HG03139 (cell line): ENCODE results near the gene ENTHD1.
"Not testable (repeated sequence)": the region's sequence is repeated elsewhere in the genome, so short reads cannot be mapped to it uniquely, and the experiment has no call there.

Experiments used
- ATAC-seq: cut with Tn5 transposase; IDR thresholded peaks from one replicate; pipeline ENCODE4 v1.9.1; 2021; ENCODE audit not compliant: unreplicated experiment

Gene ENTHD1

DNA sequence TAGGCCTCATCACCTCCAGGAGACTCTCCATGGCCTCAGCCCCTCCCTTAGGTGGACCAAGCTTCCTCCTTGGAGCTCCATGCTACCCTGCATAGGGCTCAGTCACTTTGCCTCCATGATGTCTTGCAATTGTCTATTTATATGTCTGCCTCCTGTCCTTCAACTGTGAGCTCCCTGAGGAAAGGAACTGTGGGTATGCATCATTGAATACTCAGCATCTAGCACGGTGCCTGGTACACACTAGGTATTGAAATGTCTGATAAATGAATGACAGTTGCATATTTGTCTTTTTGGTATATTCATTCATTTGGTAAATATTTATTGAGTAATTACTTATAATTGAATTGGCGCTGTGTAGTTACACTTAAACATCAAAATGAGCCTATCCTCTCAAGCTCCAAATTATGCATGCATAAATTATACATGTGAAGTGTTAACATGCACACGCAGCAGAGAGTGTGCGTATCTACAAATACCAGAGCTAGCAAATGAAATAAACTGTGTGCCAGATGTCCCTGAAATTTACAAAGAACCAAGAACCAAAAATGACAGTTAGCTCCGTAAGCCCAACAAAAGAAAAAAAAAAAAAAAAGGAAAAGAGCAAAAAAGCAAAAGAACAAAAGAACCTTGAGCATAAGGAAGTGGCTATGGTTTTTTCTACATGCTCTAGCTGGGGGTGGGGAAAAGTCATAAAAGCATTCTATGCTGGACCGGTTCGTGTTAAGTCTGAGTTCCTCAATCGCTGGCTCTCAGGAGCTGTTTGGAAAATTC is 32.5 kb upstream of the ENTHD1 start:
- ATAC-seq, result no peak

DNA sequence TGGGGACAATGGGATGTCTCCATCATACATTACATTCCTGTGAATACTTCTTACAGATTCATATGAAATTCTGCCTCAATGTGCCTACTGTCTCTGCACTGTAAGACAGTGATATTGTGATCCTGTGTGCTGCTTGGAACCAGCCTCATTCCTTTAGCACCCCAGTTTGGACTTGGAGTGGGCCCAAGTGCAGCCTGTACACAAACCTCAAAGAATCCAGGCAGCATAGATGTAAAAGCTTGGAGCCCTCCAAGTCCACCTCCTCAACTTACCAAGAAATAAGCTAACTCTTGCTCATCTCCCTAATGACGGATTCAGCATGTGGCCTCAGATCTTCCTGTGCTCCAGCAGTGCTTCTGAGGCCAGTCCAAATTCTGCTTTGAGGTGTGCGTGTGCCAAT is 31.7 kb upstream of the ENTHD1 start:
- ATAC-seq, result no peak

DNA sequence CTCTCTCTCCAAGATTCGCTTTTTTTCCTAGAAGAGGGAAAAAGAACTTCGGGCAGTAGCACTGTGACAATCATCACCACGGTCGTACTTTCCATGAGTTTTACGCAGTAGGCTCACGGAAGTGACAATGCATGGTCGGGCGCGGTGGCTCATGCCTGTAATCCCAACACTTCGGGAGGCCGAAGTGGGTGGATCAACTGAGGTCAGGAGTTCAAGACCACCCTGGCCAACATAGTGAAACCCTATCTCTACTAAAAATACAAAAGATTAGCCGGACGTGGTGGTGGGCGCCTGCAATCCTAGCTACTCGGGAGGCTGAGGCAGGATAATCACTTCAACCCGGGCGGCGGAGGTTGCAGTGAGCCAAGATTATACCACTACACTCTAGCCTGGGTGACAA is 30.7 kb upstream of the ENTHD1 start:
- ATAC-seq, result no peak

DNA sequence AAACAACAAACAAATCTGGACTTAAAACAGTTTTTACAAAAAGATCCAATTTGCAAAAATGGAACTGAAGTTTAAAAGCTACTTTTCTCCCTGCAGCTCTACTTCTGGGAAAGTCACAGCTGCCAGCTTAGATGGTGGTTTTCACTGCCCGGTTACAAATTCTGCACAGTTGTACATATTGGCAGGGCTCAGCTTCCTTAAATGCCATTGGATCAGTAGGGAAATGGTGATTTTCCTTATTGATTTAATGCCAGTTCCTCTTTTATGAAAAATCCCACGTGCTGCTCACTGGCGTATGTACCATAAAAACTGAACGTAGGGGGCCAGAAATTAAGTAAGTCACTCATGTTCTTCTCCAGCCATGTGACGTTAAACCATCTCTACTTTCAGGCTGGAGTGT is 30.1 kb upstream of the ENTHD1 start:
- ATAC-seq, result no peak

DNA sequence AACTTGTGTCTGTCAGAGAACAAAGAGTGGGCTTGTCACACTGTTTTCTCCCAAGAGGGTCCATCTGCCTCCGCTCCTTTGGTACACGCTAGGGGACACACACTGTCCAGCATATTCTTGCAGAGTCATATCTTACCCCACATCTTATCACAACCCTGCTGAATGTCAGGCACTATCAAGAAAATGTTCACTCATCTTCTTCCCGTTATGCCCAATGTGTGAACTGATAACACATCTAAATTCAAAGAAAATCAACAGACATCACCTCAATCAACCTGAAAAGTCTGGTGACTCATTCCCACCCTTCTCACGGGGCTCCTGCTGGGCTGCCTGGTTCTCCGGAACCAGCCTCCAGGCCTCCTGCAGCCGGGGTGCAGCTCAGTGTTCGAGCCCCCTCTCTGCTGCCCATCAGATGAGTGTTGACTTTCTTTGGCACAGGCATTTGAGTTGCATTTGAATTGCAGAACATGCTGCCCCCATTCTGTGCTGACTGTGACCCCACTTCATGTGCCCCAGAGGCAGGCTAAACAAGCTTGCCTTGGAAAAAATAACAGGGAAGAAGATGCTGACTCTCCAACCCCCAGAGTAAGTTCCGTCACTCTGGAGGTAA is 26.7 kb upstream of the ENTHD1 start:
- no peak for ATAC-seq

DNA sequence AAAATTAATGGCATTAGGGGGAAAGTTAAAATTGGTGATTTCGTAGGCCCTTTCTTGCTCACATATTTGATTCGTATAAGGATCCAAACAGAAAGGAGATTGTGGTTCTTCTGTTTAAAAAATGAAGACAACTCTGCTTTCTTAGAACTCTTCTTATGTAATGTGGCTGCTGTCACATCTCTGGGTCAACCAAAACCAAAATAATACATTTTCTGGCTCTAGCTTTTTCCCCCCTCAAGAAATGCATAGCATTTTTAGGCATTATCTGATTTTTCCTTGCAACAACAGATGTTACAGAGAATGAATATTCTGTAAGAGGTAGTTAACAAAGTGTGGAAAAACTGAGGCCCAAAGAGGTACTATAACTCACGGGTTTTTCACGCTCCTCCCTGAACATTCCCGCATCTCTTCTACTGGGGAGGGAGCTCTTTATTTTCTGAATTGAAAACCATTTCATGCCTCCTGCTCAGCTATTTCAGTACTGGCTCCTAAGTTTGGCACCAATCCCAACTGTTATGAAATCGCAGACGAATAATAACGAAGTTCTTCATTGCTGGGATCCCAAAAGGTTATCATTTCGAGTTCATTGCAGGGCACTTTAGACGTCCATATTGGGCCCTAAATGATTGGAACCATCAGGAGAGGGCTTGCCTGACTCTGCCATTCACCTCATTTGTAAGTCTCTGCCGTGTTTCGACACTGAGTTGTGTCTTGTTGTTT is 24.4 kb upstream of the ENTHD1 start:
- no peak for ATAC-seq

DNA sequence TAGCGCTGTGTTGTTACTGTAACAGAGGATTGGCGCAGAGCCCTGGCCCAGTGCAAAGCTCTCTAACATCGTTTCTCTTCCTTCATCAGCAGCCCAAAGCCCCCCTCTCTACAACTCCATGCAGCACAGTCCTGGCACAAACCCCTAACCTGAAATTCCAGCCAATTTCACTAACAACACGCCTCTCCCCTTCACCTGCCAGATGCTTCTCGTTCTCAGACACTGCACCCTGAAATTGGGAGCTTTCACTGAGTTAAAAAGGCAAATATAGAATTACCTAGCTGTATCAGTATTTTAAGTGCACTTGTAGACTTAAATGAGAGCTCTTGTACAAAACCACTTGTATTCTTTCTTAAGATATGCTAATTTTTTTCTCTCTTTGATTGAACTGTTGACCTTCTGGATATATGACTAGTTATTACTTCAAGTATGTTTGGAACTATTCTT is 23.7 kb upstream of the ENTHD1 start:
- ATAC-seq, result no peak

DNA sequence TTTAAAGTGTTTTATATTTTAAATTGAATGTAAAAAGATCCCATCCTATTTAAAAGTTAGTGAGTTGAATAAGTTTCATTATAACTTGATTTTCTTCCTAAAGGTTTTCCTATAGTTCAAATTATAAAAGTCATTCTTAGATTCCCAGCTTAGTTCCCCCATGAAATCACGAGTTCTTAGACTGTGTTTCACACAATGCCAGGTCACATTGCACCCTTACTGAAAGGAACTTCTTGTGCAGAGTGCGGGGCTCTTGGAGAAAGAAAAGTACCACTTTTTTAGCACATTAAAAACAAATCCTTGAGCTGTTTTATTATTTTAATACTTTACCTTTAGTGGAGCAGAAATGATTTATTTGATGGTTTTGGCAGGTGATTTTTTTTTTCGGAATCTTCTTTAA is 22.9 kb upstream of the ENTHD1 start:
- ATAC-seq, result no peak

DNA sequence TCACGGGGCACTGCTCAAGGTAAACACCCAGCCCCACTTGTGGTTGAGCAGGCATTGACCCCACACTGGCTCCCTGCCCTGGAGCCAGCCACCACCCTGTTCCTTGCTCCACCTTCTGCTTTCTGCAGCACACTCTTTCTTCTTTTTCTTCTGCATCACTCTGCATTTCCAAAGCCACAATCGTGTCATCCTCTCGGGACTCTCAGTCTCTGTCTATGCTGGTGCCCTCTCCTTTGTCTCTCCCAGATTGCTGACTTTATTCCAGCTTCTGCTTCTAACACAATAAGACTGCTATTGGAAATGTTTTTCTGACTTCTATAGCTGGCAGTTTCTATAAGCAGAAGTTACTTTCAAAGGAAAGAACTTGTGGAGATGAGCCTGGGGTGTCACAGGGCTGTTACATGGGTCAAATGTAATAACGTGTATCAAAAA is 21.8 kb upstream of the ENTHD1 start:
- ATAC-seq, result no peak

DNA sequence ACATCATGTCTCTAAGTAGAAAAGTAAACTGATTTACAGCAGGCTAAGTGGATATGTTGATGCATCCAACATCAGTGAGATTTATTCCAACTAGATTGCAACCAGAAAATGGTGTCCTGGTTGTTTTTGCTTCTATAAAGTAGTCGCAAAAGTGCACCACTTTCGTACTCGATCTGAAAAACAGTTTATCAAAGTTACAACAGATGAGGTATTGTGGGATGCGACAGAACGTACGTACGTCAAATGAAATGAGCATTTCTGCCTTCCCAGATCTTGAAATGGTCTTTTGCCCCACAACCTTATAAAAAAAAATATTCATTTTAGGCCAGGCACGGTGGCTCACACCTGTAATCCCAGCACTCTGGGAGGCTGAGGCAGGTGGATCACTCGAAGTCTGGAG is 21.0 kb upstream of the ENTHD1 start:
- no peak for ATAC-seq

DNA sequence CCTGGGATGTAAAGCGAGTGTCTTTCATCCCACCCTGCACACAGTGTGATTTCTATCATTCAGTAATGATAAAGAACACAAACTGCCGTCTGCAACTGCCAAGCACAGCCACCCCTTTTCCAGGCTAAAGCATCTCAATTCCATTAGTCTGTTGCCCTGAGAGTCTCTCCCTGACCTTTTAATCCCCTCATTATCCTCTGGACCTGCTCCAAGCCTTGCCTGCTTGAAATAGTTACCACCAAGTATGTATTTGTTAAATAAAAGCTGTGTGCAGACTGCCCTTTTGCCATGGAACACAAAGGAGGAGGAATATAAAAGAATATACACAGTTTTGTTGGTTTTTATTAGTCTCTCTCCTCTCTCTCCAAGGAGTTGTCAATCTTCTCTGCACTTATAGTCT is 20.3 kb upstream of the ENTHD1 start:
- ATAC-seq, result no peak

DNA sequence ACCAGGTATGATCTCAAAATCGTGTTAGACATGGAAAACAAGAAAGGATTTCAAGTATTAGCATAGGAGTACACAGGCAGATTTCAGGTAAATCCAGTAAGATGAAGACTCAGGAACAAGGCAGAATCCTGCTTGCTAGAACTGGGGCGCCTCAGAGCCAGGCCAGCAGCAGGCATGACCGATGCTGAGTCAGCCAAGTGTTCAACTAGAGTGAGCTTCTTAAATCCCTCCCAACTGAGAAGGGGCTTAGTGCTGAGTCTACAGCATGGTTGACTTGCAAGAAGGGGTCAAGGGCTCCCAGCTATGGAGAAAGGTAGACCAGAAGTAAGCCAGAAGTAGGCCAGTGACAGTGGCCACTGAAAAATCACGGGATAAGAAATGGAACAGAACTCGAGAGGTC is 19.8 kb upstream of the ENTHD1 start:
- no peak for ATAC-seq

DNA sequence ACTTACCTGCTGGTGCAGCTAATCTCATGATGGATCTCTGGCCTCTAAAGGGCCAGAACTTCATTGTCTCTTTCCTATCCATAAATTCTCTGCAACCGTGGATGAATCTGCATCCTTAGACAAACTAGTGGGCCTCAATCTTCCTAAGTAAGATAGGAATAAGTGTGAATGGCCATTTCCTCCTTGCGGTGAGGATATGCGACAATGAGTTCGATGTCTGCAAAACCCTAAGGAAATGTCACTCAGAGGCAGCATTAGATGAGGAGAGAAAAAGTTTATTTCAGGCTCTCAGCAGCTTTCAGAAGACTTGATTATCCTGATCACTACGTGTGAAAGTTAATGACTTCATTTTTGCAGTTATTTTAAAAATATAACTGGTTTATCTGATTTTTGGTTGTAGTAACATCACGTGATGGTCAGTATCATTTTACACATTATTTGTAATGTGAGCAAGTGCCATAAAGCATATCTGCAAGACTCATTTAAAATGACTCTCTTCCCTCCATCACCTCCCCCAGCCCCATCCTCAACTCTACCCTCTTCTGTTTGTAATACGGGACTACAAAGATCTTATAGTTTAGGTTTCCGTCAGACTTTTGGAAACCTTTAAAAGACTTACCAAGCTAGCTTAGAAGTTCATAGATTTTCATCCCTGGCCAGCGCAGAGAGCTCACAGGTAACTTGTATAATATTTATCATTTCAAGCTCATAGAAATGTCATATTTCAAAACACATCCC is 17.5 kb upstream of the ENTHD1 start:
- no peak for ATAC-seq

DNA sequence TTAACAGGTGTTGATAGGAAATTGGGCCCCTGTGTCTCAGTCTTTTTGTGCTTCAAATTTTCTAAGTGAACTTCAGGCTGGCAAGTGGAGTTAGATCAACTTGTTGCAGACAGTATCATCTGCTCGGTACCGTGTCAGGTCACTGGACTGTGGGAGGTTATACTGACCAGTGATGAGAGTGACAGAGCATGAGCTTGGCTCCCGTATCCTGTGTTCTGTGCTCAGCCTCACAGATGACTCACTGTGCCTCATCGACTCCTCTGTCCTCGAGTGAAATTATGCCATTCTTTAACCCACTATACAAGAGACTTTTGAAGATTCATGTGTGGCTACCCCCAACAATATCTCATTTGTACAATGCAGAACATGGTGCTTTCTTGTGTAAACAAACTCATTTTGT is 15.2 kb upstream of the ENTHD1 start:
- ATAC-seq, result no peak

DNA sequence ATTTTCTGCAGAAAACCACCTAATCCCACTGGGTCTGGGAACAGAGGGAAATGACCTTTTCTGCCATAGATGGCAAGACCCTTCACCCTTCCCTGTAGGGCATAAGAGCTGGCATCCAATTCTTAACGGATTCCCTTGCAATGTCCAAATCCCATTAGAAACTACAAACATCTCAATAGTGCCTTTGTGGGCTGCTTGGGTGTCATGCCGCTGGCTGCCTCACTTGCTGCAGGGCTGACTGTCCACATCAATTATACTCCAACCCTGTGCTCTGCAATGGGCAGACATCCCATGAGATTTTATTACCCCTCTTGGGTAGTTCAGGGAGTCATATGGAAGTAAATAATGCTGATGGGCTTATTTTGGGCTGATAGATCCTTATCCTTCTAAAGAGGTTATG is 14.6 kb upstream of the ENTHD1 start:
- no peak for ATAC-seq

DNA sequence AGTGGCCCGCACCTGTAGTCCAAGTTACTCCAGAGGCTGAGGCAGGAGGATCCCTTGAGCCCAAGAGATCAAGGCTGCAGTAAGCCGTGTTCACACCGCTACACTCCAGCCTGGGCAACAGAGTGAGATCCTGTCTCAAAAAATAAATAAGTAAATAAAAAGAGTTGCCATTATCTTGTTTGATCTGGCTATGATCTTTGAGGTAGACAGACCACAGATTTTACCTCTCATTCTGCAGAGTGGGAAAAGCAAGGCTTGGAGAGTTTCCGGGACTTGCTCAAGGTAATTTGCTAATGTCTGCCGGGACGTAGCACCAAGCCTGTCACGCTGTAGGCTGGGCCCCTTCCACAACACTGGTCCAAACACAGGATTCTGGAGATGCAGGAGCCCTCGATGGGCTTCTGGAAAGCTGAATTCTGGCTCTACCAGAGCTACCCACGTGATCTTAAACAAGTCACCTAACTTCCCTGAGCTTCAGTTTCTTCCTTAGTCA is 14.1 kb upstream of the ENTHD1 start:
- no peak for ATAC-seq

DNA sequence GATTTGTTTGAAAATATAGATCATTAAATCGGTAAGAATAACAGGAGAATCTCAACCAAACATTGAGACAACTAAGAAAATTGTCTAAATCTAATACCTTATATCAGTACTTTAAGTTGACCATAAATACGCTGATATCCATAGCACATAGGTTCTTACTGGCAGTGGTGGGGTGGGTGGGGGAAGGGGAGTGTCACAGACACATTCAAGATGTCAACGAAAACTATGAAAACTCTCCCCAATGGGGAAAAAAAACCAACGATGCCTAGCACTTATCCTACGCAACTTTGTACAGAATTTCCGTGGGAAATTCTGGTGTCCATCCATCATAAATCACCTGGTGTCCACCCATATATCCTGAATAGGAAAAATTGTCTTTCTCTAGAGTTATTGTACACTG is 13.5 kb upstream of the ENTHD1 start:
- ATAC-seq, result no peak

DNA sequence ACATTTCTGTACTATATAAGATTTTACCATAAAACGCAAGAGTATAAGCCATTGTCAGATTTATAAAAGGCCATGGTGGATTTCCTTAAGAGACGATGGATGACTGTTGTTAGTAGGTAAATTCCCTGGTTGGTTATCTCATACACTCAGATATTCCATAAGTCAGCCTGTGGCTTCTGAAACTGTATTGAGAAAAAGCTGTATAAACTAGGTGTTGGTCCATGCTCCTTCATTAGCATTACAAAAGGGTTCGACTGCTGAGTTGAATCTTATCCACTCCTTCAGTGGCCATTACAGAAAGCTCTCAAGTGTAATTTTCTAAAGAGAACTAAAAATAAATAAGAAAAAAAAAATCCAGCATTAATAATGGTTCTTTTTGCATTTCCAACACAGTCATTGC is 12.6 kb upstream of the ENTHD1 start:
- no peak for ATAC-seq

DNA sequence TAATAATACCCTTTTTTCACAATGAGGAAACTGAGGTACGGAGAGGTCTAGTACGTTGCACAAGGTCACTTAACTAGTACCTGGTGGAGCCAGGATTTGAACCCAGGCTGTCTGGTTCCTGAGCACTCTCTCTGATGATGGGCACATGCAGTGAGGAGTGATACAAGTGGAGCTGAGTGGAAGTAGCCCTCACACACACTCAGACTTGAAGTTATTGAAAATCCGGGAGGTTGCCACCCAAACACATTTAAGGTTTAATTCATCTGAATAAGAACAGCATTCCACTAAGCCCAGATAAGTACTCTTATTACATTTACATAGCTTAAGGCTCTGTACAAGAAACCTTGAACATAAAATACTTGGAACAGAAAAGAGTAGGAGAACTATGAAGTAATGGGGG is 12.1 kb upstream of the ENTHD1 start:
- no peak for ATAC-seq

DNA sequence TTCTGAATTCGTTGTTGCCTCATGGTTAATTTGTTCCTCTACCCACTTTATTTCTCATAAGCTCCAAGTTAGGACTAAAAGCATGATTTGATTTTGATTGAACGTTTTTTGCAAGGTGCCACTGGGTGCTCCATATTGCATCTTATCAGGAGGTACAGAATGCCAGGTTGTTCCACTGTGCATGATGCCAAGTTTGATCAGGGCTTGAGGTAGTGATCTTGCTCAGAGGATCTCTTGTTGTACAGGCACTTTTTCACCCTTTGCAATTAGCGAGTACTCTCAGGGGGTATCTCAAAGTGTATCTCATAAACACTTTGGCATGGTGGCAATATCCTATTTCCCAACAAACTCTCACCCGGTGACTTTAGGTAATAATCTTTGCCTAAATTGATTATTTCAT is 11.3 kb upstream of the ENTHD1 start:
- ATAC-seq, result no peak

DNA sequence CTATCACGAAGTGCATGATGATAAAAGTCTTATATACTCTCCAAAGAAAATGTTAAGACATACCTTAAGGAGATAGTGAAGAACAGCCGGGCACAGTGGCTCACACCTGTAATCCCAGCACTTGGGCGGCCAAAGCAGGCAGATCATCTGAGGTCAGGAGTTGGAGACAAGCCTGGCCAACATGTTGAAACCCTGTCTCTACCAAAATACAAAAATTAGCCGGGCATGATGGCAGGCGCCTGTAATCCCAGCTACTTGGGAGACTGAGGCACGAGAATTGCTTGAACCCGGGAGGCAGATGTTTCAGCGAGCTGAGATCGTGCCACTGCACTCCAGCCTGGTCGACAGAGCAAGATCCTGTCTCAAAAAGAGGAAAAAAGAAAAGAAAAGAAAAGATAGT is 10.5 kb upstream of the ENTHD1 start:
- ATAC-seq, result not testable (repeated sequence)
